NCI-H1436 (cell line): ENCODE measurements around the gene SERTAD2.

Experiments used
- DNase-seq: peaks from one replicate; lab custom pipeline; 2025; lab: John Stamatoyannopoulos, UW

The SERTAD2 gene

DNA sequence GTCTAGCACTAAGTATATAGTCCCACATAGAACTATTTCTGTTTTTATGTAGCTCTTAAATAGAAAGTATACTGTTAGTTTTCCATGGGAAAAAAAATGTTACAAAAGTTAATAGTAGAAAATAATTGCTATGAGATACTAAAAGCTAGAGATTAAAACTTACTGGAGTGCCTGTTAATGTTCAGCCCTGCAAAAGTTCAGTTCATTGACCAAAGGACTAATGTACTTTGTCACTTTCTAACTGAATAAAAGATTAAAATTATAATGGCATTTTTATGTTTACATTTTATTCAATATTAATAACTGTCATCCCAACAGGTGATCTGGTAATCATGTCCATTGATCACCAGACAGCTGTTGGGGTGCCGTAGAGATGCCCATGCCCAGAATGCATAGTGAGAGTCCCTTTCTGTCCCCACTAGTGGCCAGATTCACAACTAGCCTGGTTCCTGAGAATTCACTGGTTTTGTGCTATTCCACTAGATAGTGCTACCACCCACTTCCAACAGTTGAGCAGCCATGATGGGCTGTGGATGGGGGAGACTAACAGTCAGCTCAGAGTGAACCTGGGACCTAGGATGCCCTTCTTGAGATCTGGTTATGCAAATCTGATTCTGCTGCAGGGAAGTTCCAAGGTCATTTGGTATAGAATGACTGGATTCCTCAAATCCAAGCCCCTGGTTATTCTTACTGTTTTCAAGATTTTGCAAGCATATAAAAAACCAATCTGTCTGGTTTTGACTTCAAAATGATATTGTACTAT is 71.8 kb downstream of the SERTAD2 start:
- DNase-seq = no peak
